Measurements from ENCODE around the gene CLCA1.

CLCA1 gene

DNA sequence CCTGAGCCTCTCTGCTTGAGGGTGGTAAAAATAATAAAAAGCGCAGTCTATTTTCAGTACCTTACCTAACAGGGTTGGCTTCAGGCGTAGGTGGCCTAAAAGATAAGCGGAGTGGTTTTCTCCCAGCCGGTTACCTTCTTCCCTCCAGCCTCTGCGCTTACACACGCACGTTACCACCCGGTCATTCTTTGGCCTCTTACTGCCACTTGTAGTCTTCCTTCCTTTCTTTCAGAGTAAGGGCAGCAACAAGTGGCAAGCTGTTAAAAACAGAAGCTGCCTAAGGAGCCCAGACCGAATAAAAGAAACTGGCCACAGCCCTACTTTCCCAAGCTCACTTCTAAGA is 35.4 kb downstream of the CLCA1 start:
- peak in 3 of 4 experiments; percentile 2 to 27 (median 6) for DNase-seq

GRCh38 chr1:86504895-86505563 is 36.3 kb downstream of the CLCA1 start:
- DNase-seq = no peak

DNA sequence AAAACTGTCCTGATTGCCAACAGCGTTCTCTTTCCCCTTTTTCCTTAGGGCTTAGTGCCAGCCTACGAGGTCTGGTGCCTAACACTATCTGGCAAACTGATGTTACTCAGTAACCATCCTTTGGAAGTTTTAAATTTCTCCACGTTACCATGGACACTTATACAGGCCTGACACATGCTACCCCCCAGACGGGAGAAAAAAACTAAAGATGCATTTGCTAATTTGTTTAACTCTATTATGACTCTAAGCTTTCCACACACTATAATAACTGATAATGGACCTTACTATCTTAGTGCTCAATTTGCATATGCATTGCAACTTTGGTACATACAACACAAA is 36.8 kb downstream of the CLCA1 start:
- DNase-seq = no peak

DNA sequence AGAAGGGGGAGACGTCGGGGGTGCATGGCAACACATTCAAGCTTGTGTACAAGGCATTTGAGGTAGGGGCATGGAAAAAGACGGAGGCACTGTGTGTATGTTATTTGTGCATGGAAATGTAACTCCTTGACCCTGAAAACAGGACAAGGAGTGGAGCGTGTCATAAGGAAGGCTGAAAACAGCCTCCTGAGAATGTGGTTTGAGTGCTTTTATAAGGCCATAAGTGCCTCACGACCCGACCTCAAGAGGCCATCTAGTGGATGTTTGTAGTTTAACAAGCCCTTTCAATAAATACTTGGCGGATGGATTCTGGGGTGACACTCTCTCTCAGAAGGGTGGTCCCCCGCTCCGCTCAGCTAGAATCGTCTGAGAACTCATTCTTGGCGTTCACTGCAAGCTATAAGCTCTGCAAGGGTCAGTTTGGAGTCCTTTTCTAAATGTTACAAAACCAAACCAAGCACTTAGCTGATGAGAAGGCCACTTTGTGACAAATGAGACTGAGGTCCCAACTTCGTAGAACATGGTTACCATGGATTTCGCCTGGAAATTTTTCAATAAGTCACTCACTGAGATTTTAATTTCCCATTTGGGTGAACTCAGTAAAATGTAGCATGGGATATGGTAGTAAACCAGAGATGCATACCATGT is 39.3 kb downstream of the CLCA1 start:
- peak in 3 of 4 experiments; percentile 35 to 47 (median 35) for DNase-seq

DNA sequence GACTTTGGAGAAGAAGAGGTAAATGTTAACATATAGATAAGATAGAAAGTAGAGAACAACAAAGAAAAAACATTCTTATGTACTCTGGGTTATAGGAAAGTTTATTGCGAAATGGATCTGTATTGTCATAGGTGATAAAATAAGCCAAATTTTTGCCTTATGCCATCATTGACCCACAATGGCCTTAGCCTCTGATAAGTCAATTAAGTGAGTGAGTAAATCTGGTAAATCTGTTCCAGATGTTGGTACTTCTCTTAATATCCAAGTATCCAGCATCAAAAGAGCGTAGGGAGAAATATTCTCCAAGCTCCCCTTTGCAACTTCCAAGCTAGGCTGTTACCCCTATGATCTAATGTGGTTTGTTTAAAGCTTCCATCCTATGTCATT is 39.8 kb downstream of the CLCA1 start:
- no peak for DNase-seq

DNA sequence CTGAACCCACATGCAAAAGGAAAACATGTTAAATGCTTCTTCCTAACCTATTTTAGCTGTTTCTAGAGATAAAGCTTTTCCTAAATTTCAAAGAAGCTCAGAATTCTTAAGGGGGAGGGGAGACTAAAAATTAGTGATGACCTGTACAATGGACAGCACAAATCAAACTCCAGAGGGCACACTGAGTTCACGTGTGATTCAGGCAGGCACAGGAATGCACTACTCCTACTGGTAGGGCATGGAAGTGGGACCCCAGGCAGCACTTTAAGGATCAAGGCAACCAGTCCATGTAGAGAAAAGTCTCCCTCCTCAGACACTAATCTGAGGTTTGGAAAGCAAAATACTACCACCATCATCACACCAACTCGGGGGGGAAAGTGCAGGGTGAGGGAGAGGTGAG is 46.9 kb downstream of the CLCA1 start:
- peak in 1 of 4 experiments; percentile 11 for DNase-seq

GRCh38 chr1:86516335-86516734 is 47.6 kb downstream of the CLCA1 start:
- no peak for DNase-seq

GRCh38 chr1:86517336-86517735 is 48.6 kb downstream of the CLCA1 start:
- no peak for DNase-seq

- no peak for DNase-seq
Measured at GRCh38 chr1:86520789-86521521, 52.2 kb downstream of the CLCA1 start.

GRCh38 chr1:86521522-86521891 is 52.8 kb downstream of the CLCA1 start:
- DNase-seq = no peak

DNA sequence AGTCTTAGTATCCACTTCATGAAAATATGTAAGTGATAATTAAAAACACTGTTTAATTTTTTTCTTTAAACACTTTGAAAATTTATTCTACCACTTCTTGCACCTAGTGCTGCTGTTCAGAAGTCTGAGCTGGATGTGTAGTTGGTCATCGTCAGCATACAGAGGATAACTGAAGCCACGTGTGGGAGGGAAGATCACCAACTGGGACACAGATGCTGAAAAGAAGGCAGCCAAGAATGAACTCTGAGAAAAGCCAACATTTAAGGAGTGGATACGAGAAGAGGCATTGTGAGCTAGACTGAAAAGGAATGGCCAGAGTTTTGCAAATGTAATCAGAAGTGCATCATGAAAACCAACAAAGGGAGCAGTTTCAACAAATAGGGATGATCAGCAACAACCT is 53.5 kb downstream of the CLCA1 start:
- DNase-seq = no peak

- no peak for DNase-seq
Measured at GRCh38 chr1:86523670-86524354, 55.1 kb downstream of the CLCA1 start.

- DNase-seq = no peak
Measured at GRCh38 chr1:86527306-86527705, 58.6 kb downstream of the CLCA1 start.

GRCh38 chr1:86530211-86530845 is 61.6 kb downstream of the CLCA1 start:
- no peak for DNase-seq

DNA sequence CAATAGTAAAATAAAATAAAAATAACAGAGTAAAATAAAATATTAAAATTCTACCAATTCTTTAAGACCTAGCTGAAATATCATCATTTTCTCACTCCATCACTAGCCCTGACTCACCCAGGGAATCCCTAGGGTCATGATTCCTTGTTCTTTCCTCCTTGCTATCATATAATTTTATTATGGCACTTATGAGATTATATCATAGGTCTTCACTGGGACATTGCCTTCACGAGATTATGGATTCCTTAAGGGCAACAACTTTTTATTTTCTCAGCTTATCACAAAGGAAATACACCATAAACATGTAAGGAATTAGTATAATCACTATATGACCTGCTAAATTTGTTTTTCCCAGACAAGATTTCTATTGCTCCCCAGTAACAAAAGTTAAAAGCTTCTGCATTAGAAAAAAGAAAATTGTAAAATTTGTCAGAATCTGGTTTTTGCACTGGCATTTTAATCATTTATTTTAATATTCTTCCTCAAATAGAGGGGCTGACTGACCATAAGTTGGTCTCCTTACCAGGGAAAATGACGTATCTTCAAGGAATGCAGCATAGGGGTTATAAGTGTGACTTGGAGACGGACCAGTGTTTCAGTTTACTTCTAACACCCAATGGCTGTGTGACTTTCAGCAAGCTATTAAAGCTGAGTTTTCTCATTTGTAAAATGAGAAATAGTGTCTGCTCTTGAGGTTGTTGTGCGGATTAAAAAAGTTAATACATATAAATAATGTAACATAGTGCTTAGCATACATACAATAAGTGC is 69.4 kb downstream of the CLCA1 start:
- DNase-seq = no peak

DNA sequence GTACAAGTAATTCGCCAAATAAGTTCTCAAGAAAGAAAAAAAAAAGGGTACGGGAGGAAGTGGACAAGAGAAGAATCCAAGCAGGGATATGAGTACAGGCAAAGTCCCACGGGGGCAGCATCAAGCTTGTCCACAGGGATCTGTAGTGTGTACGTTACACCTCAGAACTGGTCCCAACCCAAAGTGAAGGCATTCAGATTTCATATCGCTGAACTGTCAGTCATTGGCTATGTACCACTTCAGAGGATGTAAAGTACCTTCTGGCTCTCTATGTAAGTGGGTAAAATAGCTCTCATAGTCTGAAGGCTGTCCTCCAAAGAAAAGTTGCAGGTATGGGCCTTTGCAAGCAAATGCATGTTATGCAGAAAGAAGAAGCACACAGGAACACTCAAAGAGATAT is 70.0 kb downstream of the CLCA1 start:
- DNase-seq = no peak

DNA sequence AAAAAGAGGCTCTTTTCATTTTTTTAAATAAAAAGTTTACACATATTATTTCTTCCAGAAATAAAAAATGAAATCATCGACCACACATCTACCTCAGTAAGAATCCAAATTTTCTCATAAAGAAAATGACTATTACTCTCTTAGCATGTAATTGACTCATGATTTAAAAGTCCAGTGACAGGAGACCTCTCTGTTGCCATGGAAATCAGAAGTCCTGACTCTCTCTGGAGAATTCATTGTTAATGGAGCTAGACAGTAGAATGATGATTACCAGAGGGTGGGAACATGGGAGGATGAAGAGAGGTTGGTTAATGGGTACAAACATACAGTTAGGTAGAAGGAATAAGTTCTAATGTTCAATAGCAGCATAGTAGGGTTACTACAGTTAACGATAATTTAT is 73.1 kb downstream of the CLCA1 start:
- DNase-seq = no peak

GRCh38 chr1:86542631-86543030 is 73.9 kb downstream of the CLCA1 start:
- DNase-seq = no peak

- DNase-seq = no peak
Measured at GRCh38 chr1:86546787-86547221, 78.1 kb downstream of the CLCA1 start, which contains the start of gene CLCA4. Gene CLCA4 (plus strand): TSS chr1:86547078. CDS start chr1:86547120, 42 bp downstream.

- no peak for DNase-seq
Measured at GRCh38 chr1:86548839-86549238, 80.1 kb downstream of the CLCA1 start.

Data from suppressor macrophage (primary cell).